Amniotic epithelial cell (primary cell): Measurements from ENCODE around the gene KCNQ5.
A peak's percentile ranks its signal among the peaks of the same experiment; 100 is the strongest.

Experiments
- DNase-seq: peaks from one replicate; pipeline ENCODE4 v3.0.0-alpha.2; 2010; ENCODE audit warnings: low read depth

The KCNQ5 gene

DNA sequence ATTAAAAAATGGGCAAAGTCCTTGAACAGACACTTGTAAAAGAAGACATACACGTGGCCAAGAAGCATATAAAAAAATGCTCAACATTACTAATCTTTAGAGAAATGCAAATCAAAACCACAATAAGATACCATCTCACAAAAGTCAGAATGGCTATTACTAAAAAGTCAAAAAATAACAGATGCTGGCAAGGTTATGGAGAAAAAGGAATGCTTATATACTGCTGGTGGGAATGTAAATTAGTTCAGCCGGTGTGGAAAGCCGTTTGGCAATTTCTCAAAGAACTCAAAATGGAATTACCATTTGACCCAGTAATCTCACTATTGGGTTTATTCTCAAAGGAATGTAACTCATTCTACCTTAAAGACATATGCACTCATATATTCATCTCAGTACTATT lies 436.9 kb downstream of the KCNQ5 start:
- DNase-seq, result peak; percentile 51

GRCh38 chr6:73062130-73062529 lies 440.3 kb downstream of the KCNQ5 start:
- no peak for DNase-seq

GRCh38 chr6:73062837-73063236 lies 441.0 kb downstream of the KCNQ5 start:
- DNase-seq, result peak; percentile 29

DNA sequence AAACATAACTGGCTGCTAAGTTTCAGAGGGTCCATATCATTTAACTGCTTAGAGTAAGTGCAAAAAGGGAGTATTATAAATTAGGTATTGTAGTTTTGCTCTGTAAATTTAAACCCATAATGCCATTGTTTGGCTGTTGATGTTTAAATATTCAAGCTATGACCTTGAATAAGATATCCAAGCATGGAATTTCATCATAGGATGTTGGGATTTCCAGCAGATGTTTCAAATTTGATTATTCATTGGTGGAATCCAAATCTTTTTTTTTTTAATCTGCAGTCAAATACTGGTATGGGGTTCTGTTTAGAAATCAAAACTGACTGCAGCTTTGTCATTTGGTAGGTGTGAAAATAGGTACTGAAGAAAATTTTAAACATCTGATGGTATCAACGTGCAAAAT lies 442.4 kb downstream of the KCNQ5 start:
- no peak for DNase-seq

- no peak for DNase-seq
Observed at GRCh38 chr6:73073238-73073637, 451.4 kb downstream of the KCNQ5 start.

DNA sequence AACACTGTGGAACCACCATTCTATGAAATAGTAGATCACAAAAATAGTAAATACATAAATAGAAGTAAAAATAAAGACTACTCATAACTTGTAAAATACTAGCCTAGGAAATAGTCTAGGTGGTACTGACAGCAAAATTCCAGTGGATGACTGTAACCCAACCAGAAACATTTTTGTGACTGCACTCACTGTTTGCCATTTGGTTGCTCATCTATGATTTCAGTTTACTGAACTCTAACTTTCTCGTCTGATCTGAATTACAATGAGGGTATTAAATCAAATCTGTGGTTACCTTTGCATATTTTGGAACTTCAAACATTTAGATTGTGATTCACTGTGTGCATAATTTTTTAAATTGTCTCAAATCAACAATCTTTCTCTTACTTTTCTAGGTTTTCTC lies 452.3 kb downstream of the KCNQ5 start:
- DNase-seq, result peak; percentile 60

DNA sequence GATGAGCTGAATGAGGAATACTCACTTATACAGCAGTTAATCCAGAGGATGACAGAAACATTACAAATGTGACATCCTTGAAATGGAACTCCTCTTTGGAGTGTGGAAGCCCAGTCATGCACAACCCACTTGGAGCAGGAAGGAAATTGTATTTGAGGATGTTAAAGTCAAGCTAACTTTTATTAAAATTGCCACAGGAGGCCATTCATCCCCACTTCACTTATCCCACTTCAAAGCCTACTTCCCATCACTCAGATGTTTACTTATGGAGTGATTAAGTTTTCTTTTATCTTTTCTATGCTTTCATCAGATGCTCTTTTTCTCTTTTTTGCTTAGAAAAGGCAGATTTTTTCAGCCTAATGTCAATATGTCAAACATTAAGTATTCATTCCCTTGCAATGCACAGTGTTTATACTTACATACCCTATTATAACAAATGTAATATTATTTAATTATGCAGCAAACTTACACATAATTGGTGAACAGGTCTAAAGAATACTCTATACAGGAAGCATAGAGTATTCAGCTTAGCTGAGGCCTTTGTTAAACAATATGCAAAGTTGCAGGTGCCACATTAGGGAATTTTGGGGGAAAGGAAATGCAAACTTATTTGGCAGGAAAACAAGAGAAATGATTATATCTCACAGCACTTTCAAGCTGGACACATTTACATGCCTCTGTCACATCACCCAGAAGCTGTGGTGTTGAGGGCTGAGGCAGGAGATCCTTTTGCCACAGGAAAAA lies 454.5 kb downstream of the KCNQ5 start:
- DNase-seq, result no peak

GRCh38 chr6:73078333-73078862 lies 456.5 kb downstream of the KCNQ5 start:
- no peak for DNase-seq

DNA sequence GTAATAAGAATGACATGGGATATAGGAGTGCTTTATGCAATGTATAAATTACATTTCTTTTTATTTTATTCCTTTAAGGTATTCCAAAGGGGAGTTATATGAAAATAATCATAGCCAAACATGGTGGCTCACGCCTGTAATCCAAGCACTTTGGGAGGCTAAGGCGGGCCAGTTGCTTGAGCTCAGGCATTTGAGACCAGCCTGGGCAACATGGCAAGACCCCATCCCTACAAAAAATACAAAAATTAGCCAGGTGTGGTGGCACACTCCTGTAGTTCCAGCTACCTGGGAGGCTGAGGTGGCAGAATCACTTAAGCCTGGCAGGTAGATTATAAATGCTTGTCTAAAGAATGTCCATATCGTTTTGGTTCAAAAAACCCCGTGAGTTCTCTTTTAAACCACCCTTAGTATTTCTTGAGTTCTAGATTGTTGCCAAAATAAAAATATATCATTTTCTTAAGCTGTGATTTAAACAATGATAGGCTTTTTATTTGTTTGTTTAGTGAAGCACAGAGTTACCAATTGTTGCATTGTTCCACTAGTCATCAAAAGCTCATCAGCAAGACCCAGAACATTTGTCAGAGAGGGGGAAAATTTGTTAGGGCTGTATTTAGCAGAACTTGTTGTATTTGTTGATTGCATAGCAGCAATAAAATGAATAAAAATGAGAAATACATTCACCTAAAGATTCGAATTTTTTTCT lies 457.2 kb downstream of the KCNQ5 start:
- DNase-seq, result no peak

- peak; percentile 93 for DNase-seq
Observed at GRCh38 chr6:73079611-73079955, 457.7 kb downstream of the KCNQ5 start.

- DNase-seq, result peak; percentile 57
Observed at GRCh38 chr6:73079978-73080377, 458.1 kb downstream of the KCNQ5 start.

DNA sequence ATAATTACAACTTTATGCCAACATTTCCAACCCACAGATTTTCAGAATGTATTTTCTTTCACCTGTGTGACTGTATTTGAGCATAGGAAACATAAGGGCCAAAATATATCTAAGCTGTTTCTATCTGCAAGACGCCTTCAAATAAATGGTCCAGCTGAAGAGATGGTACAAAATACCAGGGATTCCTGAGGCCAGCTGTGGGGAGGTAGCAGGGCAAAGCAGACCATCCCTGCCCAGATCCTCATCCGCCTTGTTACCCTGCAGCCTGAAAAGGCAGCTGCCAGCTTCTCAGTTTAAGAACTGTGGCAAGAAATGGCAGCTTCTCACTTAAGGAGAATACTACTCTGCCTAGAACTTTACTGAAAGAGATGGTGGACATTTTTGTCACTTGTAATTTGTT lies 460.1 kb downstream of the KCNQ5 start:
- no peak for DNase-seq

GRCh38 chr6:73083886-73084285 lies 462.0 kb downstream of the KCNQ5 start:
- DNase-seq, result no peak

- DNase-seq, result no peak
Observed at GRCh38 chr6:73085443-73085871, 463.6 kb downstream of the KCNQ5 start.

DNA sequence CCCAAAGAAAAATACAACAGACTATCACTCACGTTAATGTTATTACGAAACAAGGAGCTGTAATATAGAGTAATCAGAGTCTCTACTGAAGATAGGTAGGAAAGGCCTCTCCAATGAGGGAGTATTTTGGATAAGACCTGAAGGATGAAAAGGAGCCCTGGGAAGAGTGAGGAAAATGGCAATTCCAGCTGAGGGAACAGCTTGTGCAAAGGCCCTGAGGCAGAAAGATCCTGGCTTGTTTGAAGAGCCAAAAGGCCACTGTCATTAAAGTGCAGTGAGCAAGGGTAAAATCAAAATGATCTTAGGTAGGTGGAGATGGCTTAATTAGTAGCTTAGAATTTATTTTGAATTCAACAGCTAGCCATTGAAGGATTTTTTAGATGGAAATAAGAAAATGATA lies 464.9 kb downstream of the KCNQ5 start:
- DNase-seq, result no peak

- no peak for DNase-seq
Observed at GRCh38 chr6:73088138-73088813, 466.4 kb downstream of the KCNQ5 start.

DNA sequence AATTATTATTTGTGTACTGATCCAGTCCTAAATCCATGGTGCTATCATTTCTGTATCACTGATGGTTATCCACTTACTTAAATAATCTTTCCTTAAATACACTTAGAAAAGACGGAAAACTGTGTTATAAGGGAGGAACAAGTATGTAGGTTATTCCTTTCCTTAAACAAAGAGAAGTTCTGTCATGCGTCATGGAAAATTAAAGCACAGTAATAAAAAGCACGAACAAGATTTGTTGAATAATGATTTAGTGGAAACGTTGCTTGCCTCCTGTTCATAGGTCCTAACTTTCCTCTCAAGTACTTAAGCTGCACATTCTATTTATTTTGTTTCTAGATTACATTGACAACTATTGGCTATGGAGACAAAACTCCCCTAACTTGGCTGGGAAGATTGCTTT lies 483.1 kb downstream of the KCNQ5 start:
- DNase-seq, result no peak

DNA sequence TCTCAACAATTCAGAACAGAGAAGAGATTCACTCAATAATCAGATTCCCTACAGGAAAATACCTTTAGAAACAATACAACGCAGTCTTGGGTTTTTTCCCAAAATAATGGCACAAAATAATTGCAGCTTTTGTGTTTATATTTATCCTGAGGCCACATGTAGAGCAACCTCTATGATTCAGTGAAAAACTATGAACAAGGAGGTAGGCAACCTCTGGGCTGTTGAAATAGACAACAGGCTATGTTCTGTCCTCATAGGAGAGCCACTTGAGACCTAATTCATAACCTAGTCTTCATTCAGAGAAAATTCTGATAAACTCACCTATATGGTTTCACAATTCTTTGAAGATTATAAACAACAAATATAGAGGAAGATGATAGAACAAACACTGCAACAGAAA lies 485.2 kb downstream of the KCNQ5 start:
- peak; percentile 18 for DNase-seq

GRCh38 chr6:73108949-73109348 lies 487.1 kb downstream of the KCNQ5 start:
- DNase-seq, result no peak

DNA sequence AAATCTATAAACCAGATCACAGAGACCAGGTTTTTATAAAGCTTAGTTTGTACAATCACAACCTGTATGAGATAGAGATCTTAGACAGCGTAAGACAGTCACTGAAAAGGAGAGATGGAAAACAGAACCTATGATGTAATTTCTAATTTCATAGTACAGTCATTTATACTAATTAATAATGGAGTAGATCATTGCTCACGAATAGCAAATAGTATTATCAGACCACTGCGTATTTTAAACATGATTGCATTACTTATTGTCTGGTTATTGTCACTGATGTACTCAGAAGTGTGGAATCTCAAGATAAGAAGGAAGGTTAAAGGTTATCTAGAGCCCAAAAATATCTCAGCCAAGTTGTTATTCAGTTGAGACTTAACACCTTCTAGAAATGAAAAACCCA lies 487.8 kb downstream of the KCNQ5 start:
- DNase-seq, result peak; percentile 48

DNA sequence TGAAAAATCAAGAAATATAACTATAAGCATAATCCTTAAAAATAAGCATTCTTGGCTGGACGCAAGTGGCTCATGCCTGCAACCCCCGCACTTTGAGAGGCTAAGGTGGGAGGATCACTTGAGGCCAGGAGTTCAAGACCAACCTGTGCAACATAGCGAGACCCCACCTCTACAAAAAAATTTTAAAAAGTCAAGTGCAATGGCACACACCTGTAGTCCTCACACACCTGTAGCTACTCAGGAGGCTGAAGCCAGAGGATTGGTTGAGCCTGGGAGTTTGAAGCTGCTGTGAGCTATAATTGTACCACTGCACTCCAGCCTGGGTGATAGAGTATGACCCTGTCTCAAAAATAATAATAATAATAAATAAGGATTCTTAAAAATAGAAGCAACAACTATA lies 494.5 kb downstream of the KCNQ5 start:
- no peak for DNase-seq

- DNase-seq, result peak; percentile 72
Observed at GRCh38 chr6:73121421-73121993, 499.6 kb downstream of the KCNQ5 start.
